Cortex of kidney (tissue), 1 donor: ENCODE data around the gene CMTM2.
"Not testable (repeated sequence)": the region's sequence is repeated elsewhere in the genome, so short reads cannot be mapped to it uniquely, and the experiment has no call there.

Experiments used
- DNase-seq: peaks from one replicate; lab custom pipeline; 2025; lab: John Stamatoyannopoulos, UW

CMTM2 gene

DNA sequence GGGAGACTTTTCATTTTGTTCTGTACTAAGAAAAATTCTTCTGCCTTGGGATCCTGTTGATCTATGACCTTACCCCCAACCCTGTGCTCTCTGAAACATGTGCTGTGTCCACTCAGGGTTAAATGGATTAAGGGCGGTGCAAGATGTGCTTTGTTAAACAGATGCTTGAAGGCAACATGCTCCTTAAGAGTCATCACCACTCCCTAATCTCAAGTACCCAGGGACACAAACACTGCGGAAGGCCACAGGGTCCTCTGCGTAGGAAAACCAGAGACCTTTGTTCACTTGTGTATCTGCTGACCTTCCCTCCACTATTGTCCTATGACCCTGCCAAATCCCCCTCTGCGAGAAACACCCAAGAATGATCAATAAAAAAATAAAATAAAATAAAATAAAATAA is 52.3 kb downstream of the CMTM2 start:
- not testable (repeated sequence) for DNase-seq

DNA sequence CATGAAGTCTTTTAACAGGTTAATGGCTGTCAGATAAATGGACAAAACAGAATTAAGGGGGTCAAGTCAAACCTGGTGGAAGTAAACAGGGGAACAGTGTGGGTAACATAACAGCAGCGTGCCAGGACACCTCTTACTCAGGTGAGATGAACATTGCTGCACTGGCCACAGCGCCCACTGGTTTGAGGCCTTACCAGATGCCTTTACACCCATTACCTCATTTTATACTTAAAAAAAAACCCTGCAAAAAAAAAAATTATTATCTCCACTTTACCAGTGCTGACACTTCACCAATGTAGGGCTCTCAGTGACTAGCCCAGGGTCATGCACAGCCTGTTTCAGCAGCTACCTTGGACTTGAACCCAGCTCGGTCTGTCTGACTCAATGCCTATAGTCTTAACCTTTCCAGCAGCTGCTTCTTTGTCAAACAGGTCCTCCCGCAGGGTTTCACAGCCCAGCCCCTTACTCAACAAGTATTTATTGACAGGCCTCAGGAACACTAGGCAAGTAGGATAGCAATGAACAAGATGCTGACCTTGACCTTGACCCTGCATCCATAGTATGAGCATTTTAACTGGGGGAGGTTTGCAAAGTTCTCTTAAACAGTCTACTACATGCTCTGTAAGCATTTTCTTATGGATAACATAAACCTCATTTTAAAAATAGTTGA is 55.4 kb downstream of the CMTM2 start:
- no peak for DNase-seq

GRCh38 chr16:66635406-66635805 is 56.1 kb downstream of the CMTM2 start:
- DNase-seq, result no peak

DNA sequence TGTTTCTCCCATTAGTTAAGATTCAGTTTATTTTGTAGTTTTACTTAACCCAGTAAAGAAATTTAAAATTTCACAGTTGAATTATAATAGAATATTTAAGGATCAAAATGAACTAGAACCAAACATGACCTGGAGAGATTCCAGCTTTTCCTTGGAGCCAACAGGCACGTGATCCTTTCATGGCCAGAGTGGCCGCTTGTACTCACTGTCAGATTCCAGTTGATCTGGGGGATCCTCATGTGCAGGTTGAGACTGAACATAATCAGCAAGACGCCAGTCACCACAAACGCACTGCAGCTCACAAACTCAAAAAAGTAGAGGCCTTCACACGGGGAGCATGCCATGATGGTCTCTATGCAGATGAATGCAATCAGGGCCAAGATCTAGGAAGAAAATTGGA is 56.9 kb downstream of the CMTM2 start:
- no peak for DNase-seq

DNA sequence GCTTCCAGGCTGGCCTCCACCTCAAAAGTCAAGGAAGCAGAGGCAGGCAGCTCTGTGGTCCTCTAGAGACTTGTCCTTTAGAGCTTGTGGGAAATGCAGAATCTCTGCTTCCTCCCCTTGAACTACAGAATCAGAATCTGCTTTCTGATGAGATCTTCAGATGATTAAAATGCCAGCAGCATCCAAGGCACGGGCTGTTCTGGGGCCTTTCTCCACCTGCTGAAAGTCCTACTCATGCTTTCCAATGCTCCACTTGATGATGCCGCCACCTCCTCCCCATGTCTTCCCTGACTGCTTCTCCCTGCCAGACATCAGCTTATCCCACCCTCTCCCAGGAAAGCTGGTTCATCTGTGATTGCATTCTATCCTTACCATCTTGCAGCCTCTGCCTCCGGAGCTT is 58.5 kb downstream of the CMTM2 start:
- DNase-seq, result no peak
